Keratinocyte (primary cell): ENCODE results near the gene ATF1. TPM values are rescaled to one million over a fixed set of nuclear protein-coding genes. Genes with fewer than 3 reads are reported as not detected.
"Not testable (repeated sequence)": the region's sequence is repeated elsewhere in the genome, so short reads cannot be mapped to it uniquely, and the experiment has no call there.

Experiments used
- DNase-seq: peaks from one replicate; pipeline ENCODE4 v3.0.0-alpha.2; 2011; ENCODE audit warnings: low read depth, missing footprints, low spot score
- FAIRE-seq: peaks from 2 replicates; lab custom pipeline; 2011; peaks lifted over from hg19 to GRCh38; lab: Jason Lieb, UNC
- H2AFZ ChIP-seq: 2 replicates; pipeline ENCODE4 v1.6.0; 2012; ENCODE audit warnings: low read length, control low read depth, inconsistent platforms; ENCODE audit not compliant: control insufficient read depth
- H3K27ac ChIP-seq: 2 replicates; pipeline ENCODE4 v1.5.1; 2011; ENCODE audit warnings: low read length; ENCODE audit not compliant: control insufficient read depth, insufficient read depth
- H3K27me3 ChIP-seq: 3 replicates; pipeline ENCODE4 v1.6.0; 2011; ENCODE audit warnings: low read length; ENCODE audit not compliant: control insufficient read depth, insufficient read depth; ENCODE audit errors: extremely low read depth
- H3K36me3 ChIP-seq, 2 experiments: 2 replicates in 1 of 2; 3 replicates in 1 of 2; pipeline ENCODE4 v1.5.1; 2011; ENCODE audit warnings: low read length in 2 of 2, mild to moderate bottlenecking in 1 of 2; ENCODE audit not compliant: control insufficient read depth in 2 of 2, insufficient read depth in 2 of 2; ENCODE audit errors: extremely low read depth in 1 of 2
- H3K4me1 ChIP-seq: 3 replicates; pipeline ENCODE4 v1.5.1; 2011; ENCODE audit warnings: low read length; ENCODE audit not compliant: control insufficient read depth, insufficient read depth; ENCODE audit errors: extremely low read depth
- H3K4me2 ChIP-seq: 3 replicates; pipeline ENCODE4 v1.6.0; 2011; ENCODE audit warnings: low read depth, low read length; ENCODE audit not compliant: control insufficient read depth, insufficient read depth; ENCODE audit errors: extremely low read depth
- H3K4me3 ChIP-seq, 3 experiments: fragments of 200-600 bp in 1 of 3; sonication (generic) in 1 of 3; 2 replicates in 2 of 3; 3 replicates in 1 of 3; pipeline ENCODE4 v1.5.1; 2011 to 2016; ENCODE audit warnings: low read length in 3 of 3, mild to moderate bottlenecking in 3 of 3, control low read depth in 2 of 3, inconsistent platforms in 1 of 3, low read depth in 1 of 3, mixed read lengths in 1 of 3, mixed run types in 1 of 3, moderate library complexity in 1 of 3; ENCODE audit not compliant: control insufficient read depth in 2 of 3, insufficient read depth in 2 of 3; ENCODE audit errors: extremely low read depth in 1 of 3
- H3K79me2 ChIP-seq: 2 replicates; pipeline ENCODE4 v1.6.0; 2012; ENCODE audit warnings: low read length; ENCODE audit not compliant: control insufficient read depth, insufficient read depth
- H3K9ac ChIP-seq: 3 replicates; pipeline ENCODE4 v1.6.0; 2011; ENCODE audit warnings: low read length; ENCODE audit not compliant: control insufficient read depth, insufficient read depth; ENCODE audit errors: extremely low read depth
- H3K9me1 ChIP-seq: 3 replicates; pipeline ENCODE4 v1.6.0; 2011; ENCODE audit warnings: low read length; ENCODE audit not compliant: control insufficient read depth, insufficient read depth; ENCODE audit errors: extremely low read depth
- H3K9me3 ChIP-seq: 2 replicates; pipeline ENCODE4 v1.5.1; 2012; ENCODE audit warnings: low read depth, low read length; ENCODE audit not compliant: control insufficient read depth
- H4K20me1 ChIP-seq: 3 replicates; pipeline ENCODE4 v1.6.0; 2011; ENCODE audit warnings: low read length; ENCODE audit not compliant: control insufficient read depth, insufficient read depth; ENCODE audit errors: extremely low read depth
- CTCF ChIP-seq, 3 experiments: IDR thresholded peaks in 1 of 3; conservative IDR thresholded peaks in 1 of 3; optimal IDR thresholded peaks in 1 of 3; 2 replicates in 2 of 3; 3 replicates in 1 of 3; pipeline versions ENCODE3 to v1.5.1; 2011; ENCODE audit warnings: low read length in 3 of 3, mild to moderate bottlenecking in 3 of 3, moderate library complexity in 2 of 3, control low read depth in 1 of 3, inconsistent platforms in 1 of 3; ENCODE audit not compliant: insufficient read depth in 2 of 3; ENCODE audit errors: extremely low read depth in 1 of 3
- EZH2 ChIP-seq: IDR thresholded peaks from one replicate; pipeline ENCODE4 v1.6.1; 2012; ENCODE audit warnings: inconsistent platforms, mild to moderate bottlenecking, low read length, moderate library complexity
- dilution Hi-C: fragments of 300-500 bp; cut with MboI; formaldehyde crosslinking; loops from one replicate; pipeline ENCODE4 v1.7.0; 2020; ENCODE audit warnings: low sequenced_read_pairs; ENCODE audit not compliant: extremely low pct_ligation_motif_present
- polyA plus RNA-seq, 5 experiments: library from polyadenylated mRNA; depleted of rRNA in 3 of 5; stranded (reverse) in 3 of 5; stranded (forward) in 1 of 5; unstranded in 1 of 5; fragments of >200 nt; gene quantifications; 1 replicate in 1 of 5; 2 replicates in 3 of 5; 3 replicates in 1 of 5; pipeline versions ENCODE4 v1.2.1 to v1.2.3, GENCODE V29; 2011 to 2012; ENCODE audit warnings: missing spikeins in 2 of 5, low read depth in 1 of 5, low replicate concordance in 1 of 5
- small RNA-seq, 3 experiments: library from RNA; depleted of rRNA; stranded (forward); fragments of <200 nt; gene quantifications; one replicate each; pipeline ENCODE3, GENCODE V24; 2012; ENCODE audit warnings: low read depth in 3 of 3, low replicate concordance in 1 of 3; ENCODE audit not compliant: insufficient read length in 3 of 3

ATF1 gene
- polyA plus RNA-seq, 1 donor (not counting 4 experiments of a cell fraction or from before 2014, with no cell fraction given) = 37.4 TPM

GRCh38 chr12:50865266-50865665 lies 101.4 kb downstream of the ATF1 start:
- no peak overlapping the region for H3K27ac ChIP-seq
- dilution Hi-C loops = no loop called here
- no peak overlapping the region for H3K9ac ChIP-seq
- no peaks in the 10 kb centered on the region for H3K9me3 ChIP-seq
- DNase-seq = no peak
- H3K4me3 ChIP-seq = no peak overlapping the region
- H3K27me3 ChIP-seq = no peaks in the 10 kb centered on the region
- no peak overlapping the region for H2AFZ ChIP-seq
- TF ChIP-seq CTCF (optimal IDR thresholded peaks at IDR 0.05 in 1 of 3, IDR thresholded peaks at IDR 0.05 in 1 of 3, conservative IDR thresholded peaks at IDR 0.05 in 1 of 3; ENCODE audit: extremely low read depth in 1 of 3, insufficient read depth in 2 of 3, low read length in 3 of 3) = no peak
- no peak for TF ChIP-seq EZH2
- H3K4me1 ChIP-seq = peaks cover 6% of the 10 kb centered on the region
- no peaks in the 10 kb centered on the region for H3K9me1 ChIP-seq
- H3K4me2 ChIP-seq = no peak overlapping the region
- no peaks in the 10 kb centered on the region for H3K79me2 ChIP-seq
- H4K20me1 ChIP-seq = no peaks in the 10 kb centered on the region
- FAIRE-seq = no peak
- no peaks in the 10 kb centered on the region for H3K36me3 ChIP-seq

- H3K4me1 ChIP-seq, H3K27ac ChIP-seq, H3K4me3 ChIP-seq, H3K9me3 ChIP-seq, H4K20me1 ChIP-seq, dilution Hi-C loops, H3K79me2 ChIP-seq, DNase-seq, H2AFZ ChIP-seq, H3K9me1 ChIP-seq, H3K36me3 ChIP-seq, H3K9ac ChIP-seq, H3K4me2 ChIP-seq, H3K27me3 ChIP-seq, FAIRE-seq: not testable (repeated sequence)
Observed at GRCh38 chr12:50868881-50869280, 105.0 kb downstream of the ATF1 start.

Small RNA genes lying within 50 kb of the gene (small RNA-seq; reads per million reads assigned to genes)
- 0 reads per million in 3 experiments for gene AC013244.2
- 0 reads per million in 3 experiments for gene RF00019
- gene RN7SL519P = 0 reads per million in 3 experiments

Other genes starting within 250 kb of the ATF1 start
- gene TMPRSS12, start 78.8 kb downstream of the ATF1 start, polyA plus RNA-seq = not detected in 3 replicates
- gene HIGD1C, start 188.4 kb downstream of the ATF1 start, polyA plus RNA-seq = not detected in 3 replicates